ENCODE data around the gene MCU.

DNA sequence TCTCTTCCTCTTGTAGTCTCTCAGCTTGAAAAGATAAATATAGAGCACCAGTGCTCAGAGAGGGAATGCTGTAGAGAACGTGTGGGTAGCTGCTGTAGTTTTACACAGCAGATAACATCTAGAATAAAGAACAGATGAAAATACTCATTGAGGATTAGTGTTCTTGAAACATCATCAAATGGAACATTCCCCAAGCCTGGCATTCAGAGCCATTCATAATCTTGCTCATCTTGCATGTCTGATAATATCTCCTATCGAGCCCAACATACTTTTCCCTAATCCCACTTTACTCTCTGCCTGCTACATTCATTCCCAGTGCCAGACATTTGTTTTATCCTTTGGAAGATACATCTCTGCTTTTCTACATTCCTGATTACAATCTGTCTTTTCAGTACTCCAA, 35.2 kb downstream of the MCU start:
- TF ChIP-seq, protein P1, sequence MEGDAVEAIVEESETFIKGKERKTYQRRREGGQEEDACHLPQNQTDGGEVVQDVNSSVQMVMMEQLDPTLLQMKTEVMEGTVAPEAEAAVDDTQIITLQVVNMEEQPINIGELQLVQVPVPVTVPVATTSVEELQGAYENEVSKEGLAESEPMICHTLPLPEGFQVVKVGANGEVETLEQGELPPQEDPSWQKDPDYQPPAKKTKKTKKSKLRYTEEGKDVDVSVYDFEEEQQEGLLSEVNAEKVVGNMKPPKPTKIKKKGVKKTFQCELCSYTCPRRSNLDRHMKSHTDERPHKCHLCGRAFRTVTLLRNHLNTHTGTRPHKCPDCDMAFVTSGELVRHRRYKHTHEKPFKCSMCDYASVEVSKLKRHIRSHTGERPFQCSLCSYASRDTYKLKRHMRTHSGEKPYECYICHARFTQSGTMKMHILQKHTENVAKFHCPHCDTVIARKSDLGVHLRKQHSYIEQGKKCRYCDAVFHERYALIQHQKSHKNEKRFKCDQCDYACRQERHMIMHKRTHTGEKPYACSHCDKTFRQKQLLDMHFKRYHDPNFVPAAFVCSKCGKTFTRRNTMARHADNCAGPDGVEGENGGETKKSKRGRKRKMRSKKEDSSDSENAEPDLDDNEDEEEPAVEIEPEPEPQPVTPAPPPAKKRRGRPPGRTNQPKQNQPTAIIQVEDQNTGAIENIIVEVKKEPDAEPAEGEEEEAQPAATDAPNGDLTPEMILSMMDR (IDR thresholded peaks at IDR 0.05), result no peak
- TF ChIP-seq POLR2A (IDR thresholded peaks at IDR 0.05; ENCODE audit: low read depth), result no peak
- TF ChIP-seq POLR2AphosphoS5 (IDR thresholded peaks at IDR 0.05), result no peak
